Hypothalamus (tissue), 51 donors: Measurements from ENCODE around the gene UNC45A.
A peak's percentile ranks its signal among the peaks of the same experiment; 100 is the strongest.
"Not testable (repeated sequence)": the region's sequence is repeated elsewhere in the genome, so short reads cannot be mapped to it uniquely, and the experiment has no call there.

Source experiments
- DNase-seq, 51 donors: peaks; one replicate each; lab custom pipeline; 2025; lab: John Stamatoyannopoulos, UW

The UNC45A gene

GRCh38 chr15:90902840-90903732, 32.0 kb upstream of the UNC45A start, which contains the start of gene MAN2A2:
TSS of gene MAN2A2 (plus strand) at chr15:90903302. CDS start at chr15:90904208, 906 bp downstream.
- DNase-seq, result peak in 44 of 51 donors; percentile 23 to 79 (median 57)

GRCh38 chr15:90903733-90904536, 31.1 kb upstream of the UNC45A start:
- DNase-seq, result peak in 2 of 51 donors; percentile 53 to 69

- no peak for DNase-seq
These were observed 30.3 kb upstream of the UNC45A start for GRCh38 chr15:90904746-90905145.

- no peak for DNase-seq
These were observed 29.5 kb upstream of the UNC45A start for GRCh38 chr15:90905306-90906180.

GRCh38 chr15:90906181-90906849, 28.8 kb upstream of the UNC45A start:
- DNase-seq, result peak in 1 of 51 donors; percentile 17

- DNase-seq, result no peak
These were observed 27.9 kb upstream of the UNC45A start for GRCh38 chr15:90907051-90907660.

- DNase-seq, result no peak
These were observed 27.1 kb upstream of the UNC45A start for GRCh38 chr15:90907838-90908507.

GRCh38 chr15:90909449-90909848, 25.6 kb upstream of the UNC45A start:
- not testable (repeated sequence) for DNase-seq

- DNase-seq, result no peak
These were observed 25.1 kb upstream of the UNC45A start for GRCh38 chr15:90909976-90910375.

- no peak for DNase-seq
These were observed 24.4 kb upstream of the UNC45A start for GRCh38 chr15:90910441-90911301.

- no peak for DNase-seq
These were observed 23.8 kb upstream of the UNC45A start for GRCh38 chr15:90911302-90911623.

- DNase-seq, result no peak
These were observed 22.9 kb upstream of the UNC45A start for GRCh38 chr15:90911906-90912769.

GRCh38 chr15:90912770-90913075, 22.4 kb upstream of the UNC45A start:
- DNase-seq, result no peak

- no peak for DNase-seq
These were observed 21.6 kb upstream of the UNC45A start for GRCh38 chr15:90913398-90913944.

GRCh38 chr15:90914305-90915080, 20.6 kb upstream of the UNC45A start:
- no peak for DNase-seq

- DNase-seq, result no peak
These were observed 19.8 kb upstream of the UNC45A start for GRCh38 chr15:90915216-90915807.
